ENCODE measurements around the gene CEP131. TPM values are rescaled to one million over a fixed set of nuclear protein-coding genes. Genes with fewer than 3 reads are reported as not detected.

CEP131 gene
- total and polyA plus RNA-seq, 8 donors: 4.8 to 75.0 (median 12.1) TPM

DNA sequence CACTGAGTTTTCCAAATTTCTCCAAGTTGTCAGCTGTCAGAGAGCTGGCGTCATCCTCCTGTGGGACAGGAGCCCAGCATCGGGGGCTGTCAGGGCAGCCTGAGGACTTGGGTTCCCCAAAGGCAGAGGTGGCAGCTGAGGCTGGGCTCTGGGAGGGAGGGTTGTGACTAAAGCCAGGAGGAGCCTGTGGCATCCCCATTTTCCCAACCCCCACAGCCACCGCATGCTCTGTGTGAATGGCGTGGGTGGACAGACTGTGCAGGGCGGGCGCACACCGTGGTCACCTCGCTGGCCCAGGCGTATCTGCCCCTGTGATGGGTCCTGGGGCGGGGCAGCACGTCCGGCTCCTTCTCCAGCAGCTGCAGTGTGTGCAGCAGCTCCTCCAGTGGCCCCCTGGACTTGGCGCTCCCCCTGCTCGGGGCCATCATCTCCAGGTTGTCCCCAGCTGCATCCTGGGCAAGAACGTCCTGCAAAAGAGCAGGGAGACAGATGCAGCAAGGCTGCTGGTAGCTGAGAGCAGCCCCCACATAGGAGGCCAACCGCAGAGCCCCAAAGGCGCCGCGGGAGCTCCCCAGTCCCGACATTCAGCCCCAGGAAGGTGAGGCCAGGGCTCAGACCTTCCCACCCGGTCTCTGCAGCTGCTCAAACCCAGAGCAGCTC is 24.8 kb downstream of the CEP131 start:
- DNase-seq: no peak
- Histone ChIP-seq H3K27me3 (no peaks in the 10 kb centered on the region), H3K4me3 (no peak overlapping the region), H3K27ac (no peak overlapping the region), H3K36me3 (peaks cover 0 to 78% (median 52%) of the 10 kb centered on the region in 4 donors), H3K4me1 (peaks cover 0 to 26% (median 12%) of the 10 kb centered on the region in 4 donors), H3K9me3 (no peaks in the 10 kb centered on the region)
- intact Hi-C loops (cut with DNase I; ENCODE audit: low total_unique reads): no loop called here
- TF ChIP-seq EP300 (IDR thresholded peaks at IDR 0.05) (no peak), POLR2AphosphoS5 (IDR thresholded peaks at IDR 0.05) (no peak), POLR2A (IDR thresholded peaks at IDR 0.05) (no peak), CTCF (IDR thresholded peaks at IDR 0.05) (no peak)
- WGBS, 5 donors: 89 to 100% (median 91%) methylated on average over 7 to 21 of the region's 21 CpGs

GRCh38 chr17:81197409-81197795 is 25.4 kb downstream of the CEP131 start:
- H3K9me3 ChIP-seq: no peaks in the 10 kb centered on the region
- no peak overlapping the region for H3K4me3 ChIP-seq
- no peak for DNase-seq
- peaks cover 0 to 75% (median 50%) of the 10 kb centered on the region in 4 donors for H3K36me3 ChIP-seq
- H3K27me3 ChIP-seq: no peaks in the 10 kb centered on the region
- H3K27ac ChIP-seq: no peak overlapping the region
- 89 to 93% (median 93%) methylated on average over 6 to 14 of the region's 14 CpGs for WGBS, 5 donors
- intact Hi-C loops (cut with DNase I; ENCODE audit: low total_unique reads): no loop called here
- no peak for TF ChIP-seq POLR2AphosphoS5 (IDR thresholded peaks at IDR 0.05)
- TF ChIP-seq EP300 (IDR thresholded peaks at IDR 0.05): no peak
- TF ChIP-seq CTCF (IDR thresholded peaks at IDR 0.05): no peak
- TF ChIP-seq POLR2A (IDR thresholded peaks at IDR 0.05): no peak
- peaks cover 0 to 26% (median 12%) of the 10 kb centered on the region in 4 donors for H3K4me1 ChIP-seq

DNA sequence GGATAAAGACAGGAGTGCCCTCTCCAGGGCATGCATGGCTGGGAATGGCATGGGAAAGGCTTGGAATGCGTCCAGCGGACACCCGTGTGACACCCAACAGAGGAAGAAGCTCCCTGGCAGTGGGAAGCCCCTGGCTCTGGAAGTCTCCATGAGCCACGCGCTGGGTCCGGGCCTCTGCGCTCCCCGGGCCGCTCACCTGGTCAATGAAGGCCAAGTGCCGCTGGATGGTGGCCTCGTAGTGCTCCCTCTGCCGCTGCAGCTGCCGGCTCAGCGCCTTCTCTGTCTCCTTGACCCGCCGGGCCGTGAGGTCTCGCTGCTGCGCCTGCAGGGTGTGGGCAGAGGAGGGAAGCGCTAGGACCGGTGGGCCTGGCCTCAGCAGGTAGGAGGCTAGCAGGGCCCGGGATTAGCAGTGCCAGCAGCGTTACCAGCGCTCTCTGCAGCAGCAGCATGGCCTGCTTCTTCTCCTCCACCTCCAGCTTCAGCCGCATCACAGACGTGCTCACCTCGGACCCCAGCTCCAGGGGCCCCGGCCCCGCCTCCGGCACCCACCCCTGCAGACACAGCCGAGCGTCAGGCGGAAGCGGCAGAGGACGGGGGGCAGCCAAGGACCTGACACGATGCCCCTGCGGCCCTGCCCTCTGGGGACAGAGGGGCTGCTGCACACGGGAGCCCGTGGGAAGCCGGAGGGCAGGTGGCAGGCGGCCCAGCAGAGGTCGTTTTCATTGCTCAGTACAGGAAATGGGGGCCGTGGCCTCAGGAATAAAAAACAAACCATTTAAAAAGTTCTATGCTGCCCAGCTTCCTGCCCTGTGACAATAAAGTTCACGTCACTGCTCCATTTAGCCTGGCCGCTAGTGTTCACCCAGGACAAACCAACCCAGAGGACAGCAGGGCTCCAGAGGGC is 26.0 kb downstream of the CEP131 start:
- WGBS, 5 donors: 89 to 94% (median 89%) methylated on average over 27 to 45 of the region's 45 CpGs
- no peak for DNase-seq
- H3K4me3 ChIP-seq: no peak overlapping the region
- peaks cover 0 to 26% (median 12%) of the 10 kb centered on the region in 4 donors for H3K4me1 ChIP-seq
- no peaks in the 10 kb centered on the region for H3K27me3 ChIP-seq
- intact Hi-C loops (cut with DNase I; ENCODE audit: low total_unique reads): no loop called here
- peaks cover 0 to 77% (median 53%) of the 10 kb centered on the region in 4 donors for H3K36me3 ChIP-seq
- H3K9me3 ChIP-seq: no peaks in the 10 kb centered on the region
- TF ChIP-seq POLR2AphosphoS5 (IDR thresholded peaks at IDR 0.05) (no peak), CTCF (IDR thresholded peaks at IDR 0.05) (no peak), EP300 (IDR thresholded peaks at IDR 0.05) (no peak), POLR2A (IDR thresholded peaks at IDR 0.05) (no peak)
- H3K27ac ChIP-seq: no peak overlapping the region

DNA sequence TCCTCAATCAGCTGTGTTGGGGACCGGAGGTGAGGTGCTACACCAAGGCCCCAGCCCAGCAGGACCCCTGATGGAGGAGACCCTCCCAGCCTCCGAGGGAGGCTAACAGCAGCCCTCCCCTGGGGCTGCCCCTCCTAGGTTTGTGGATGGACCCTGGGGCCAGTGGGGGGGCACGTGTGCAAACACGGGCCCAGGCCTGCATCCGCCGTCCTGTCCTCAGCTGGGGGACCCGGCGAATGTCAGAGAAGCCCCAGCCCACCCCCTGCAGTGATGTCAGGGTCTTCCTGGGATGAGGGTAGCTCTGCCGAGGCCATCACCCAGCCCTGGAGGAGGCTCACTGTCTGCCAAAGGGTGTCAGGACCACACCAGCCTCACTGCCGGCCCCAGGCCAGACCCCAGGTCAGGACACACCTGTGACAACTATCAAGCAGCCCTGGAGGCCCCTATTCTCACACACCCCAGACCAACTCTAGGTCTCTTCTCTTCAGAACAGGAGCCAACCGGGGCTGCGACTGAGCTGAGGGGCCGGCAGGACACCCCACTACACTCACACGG is 26.7 kb downstream of the CEP131 start:
- intact Hi-C loops (cut with DNase I; ENCODE audit: low total_unique reads): no loop called here
- WGBS, 5 donors: 88 to 96% (median 95%) methylated on average over 10 to 14 of the region's 14 CpGs
- TF ChIP-seq EP300 (IDR thresholded peaks at IDR 0.05) (no peak), POLR2AphosphoS5 (IDR thresholded peaks at IDR 0.05) (no peak), POLR2A (IDR thresholded peaks at IDR 0.05) (no peak), CTCF (IDR thresholded peaks at IDR 0.05) (no peak)
- no peaks in the 10 kb centered on the region for H3K9me3 ChIP-seq
- H3K4me1 ChIP-seq: peaks cover 0 to 25% (median 10%) of the 10 kb centered on the region in 4 donors
- no peak overlapping the region for H3K4me3 ChIP-seq
- no peak overlapping the region for H3K27ac ChIP-seq
- H3K36me3 ChIP-seq: peaks cover 0 to 84% (median 60%) of the 10 kb centered on the region in 4 donors
- H3K27me3 ChIP-seq: no peaks in the 10 kb centered on the region
- DNase-seq: no peak
